HG02884 (cell line): ENCODE results near the gene ELFN2.
"Not testable (repeated sequence)": the region's sequence is repeated elsewhere in the genome, so short reads cannot be mapped to it uniquely, and the experiment has no call there.

Experiments
- ATAC-seq: cut with Tn5 transposase; IDR thresholded peaks from one replicate; pipeline ENCODE4 v1.9.1; 2021; ENCODE audit warnings: mild to moderate bottlenecking, moderate library complexity; ENCODE audit not compliant: unreplicated experiment

Gene ELFN2

GRCh38 chr22:37411655-37412054 lies 15.6 kb downstream of the ELFN2 start:
- ATAC-seq: no peak

- no peak for ATAC-seq
Measured at GRCh38 chr22:37410174-37411055, 16.9 kb downstream of the ELFN2 start.

- no peak for ATAC-seq
Measured at GRCh38 chr22:37409459-37410050, 17.7 kb downstream of the ELFN2 start.

- no peak for ATAC-seq
Measured at GRCh38 chr22:37409031-37409430, 18.2 kb downstream of the ELFN2 start.

- no peak for ATAC-seq
Measured at GRCh38 chr22:37407856-37408255, 19.4 kb downstream of the ELFN2 start.

GRCh38 chr22:37406441-37407235 lies 20.6 kb downstream of the ELFN2 start:
- ATAC-seq: no peak

- no peak for ATAC-seq
Measured at GRCh38 chr22:37404091-37404490, 23.2 kb downstream of the ELFN2 start.

GRCh38 chr22:37403267-37403960 lies 23.9 kb downstream of the ELFN2 start:
- ATAC-seq: no peak

- no peak for ATAC-seq
Measured at GRCh38 chr22:37402184-37402506, 25.1 kb downstream of the ELFN2 start.

- no peak for ATAC-seq
Measured at GRCh38 chr22:37401401-37402183, 25.7 kb downstream of the ELFN2 start.

GRCh38 chr22:37400719-37401118 lies 26.6 kb downstream of the ELFN2 start:
- no peak for ATAC-seq

- not testable (repeated sequence) for ATAC-seq
Measured at GRCh38 chr22:37399457-37399856, 27.8 kb downstream of the ELFN2 start.

GRCh38 chr22:37397226-37397625 lies 30.1 kb downstream of the ELFN2 start:
- ATAC-seq: no peak

GRCh38 chr22:37396488-37397084 lies 30.7 kb downstream of the ELFN2 start:
- ATAC-seq: no peak

GRCh38 chr22:37394341-37394740 lies 32.9 kb downstream of the ELFN2 start:
- ATAC-seq: no peak

GRCh38 chr22:37393746-37394145 lies 33.5 kb downstream of the ELFN2 start:
- ATAC-seq: no peak

- ATAC-seq: no peak
Measured at GRCh38 chr22:37392721-37393328, 34.5 kb downstream of the ELFN2 start.

GRCh38 chr22:37391702-37392101 lies 35.6 kb downstream of the ELFN2 start:
- ATAC-seq: no peak

- ATAC-seq: no peak
Measured at GRCh38 chr22:37390075-37390474, 37.2 kb downstream of the ELFN2 start.

- ATAC-seq: no peak
Measured at GRCh38 chr22:37388538-37388937, 38.7 kb downstream of the ELFN2 start.
